Bronchus fibroblast of lung (primary cell): Measurements from ENCODE around the gene EFHC1. TPM values are rescaled to one million over a fixed set of nuclear protein-coding genes. Genes with fewer than 3 reads are reported as not detected.

ENCODE experiments used
- total RNA-seq: library from RNA; depleted of rRNA; stranded (reverse); fragments of >200 nt; gene quantifications from 2 replicates; pipeline ENCODE4 v1.2.3, GENCODE V29; 2015

Gene EFHC1
- total RNA-seq = 15.2 and 15.5 TPM in 2 replicates

DNA sequence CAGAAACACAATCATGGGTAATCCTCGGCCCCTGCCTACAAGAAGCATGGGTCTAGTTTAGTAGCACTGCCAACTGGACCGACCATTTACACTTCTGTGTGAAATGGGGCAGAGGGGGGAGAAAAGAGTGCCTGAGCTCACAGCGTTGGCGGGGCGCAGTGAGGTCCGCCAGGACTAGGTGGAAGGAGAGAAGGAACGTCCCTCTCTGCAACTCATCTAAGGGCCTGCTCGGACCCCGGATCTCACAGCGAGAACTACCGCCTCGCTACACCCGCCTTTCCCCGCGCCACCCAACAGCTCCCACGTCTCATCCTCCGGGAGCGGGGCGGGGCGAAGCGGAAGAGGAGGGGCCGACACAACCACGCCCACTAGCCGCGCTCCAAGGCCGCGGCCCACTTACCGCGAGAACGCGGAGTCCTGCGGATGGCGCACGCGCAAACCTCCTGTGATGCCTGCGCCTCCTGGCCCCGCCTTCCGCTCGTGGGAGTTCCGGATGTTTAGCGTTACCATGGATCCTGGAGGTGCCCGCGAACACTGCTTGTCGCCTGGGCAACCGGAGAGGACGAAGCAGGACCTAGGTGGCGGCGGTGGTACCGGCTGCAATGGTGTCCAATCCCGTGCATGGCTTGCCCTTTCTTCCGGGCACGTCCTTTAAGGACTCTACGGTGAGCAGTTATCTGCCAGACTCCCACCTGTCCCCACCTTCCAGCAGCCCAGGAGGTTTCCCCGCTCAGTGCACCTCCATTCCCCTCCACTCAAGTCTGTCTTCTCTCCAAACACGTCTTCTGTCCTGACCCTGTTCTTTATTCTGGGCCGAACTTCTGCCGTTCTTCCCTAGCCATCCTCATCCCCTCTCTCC is at the start of gene EFHC1:
TSS of gene EFHC1 (plus strand) at position 534 of the 859 bp plus-strand sequence. CDS start at position 603, 69 bp downstream.

Other genes starting within 250 kb of the EFHC1 start
- gene IL17A, start 234.0 kb upstream of the EFHC1 start, total RNA-seq = not detected in 2 replicates
- gene IL17F, start 175.8 kb upstream of the EFHC1 start, total RNA-seq = not detected in 2 replicates
- 87.3 and 99.9 TPM in 2 replicates for gene MCM3, start 135.6 kb upstream of the EFHC1 start, total RNA-seq
- gene PAQR8, start 58.2 kb upstream of the EFHC1 start, total RNA-seq = 4.2 and 4.5 TPM in 2 replicates
- gene TRAM2, start 156.7 kb downstream of the EFHC1 start, total RNA-seq = 84.1 and 90.4 TPM in 2 replicates